K562 (cell line): Measurements from ENCODE around the gene NRXN3. TPM values are rescaled to one million over a fixed set of nuclear protein-coding genes. Genes with fewer than 3 reads are reported as not detected.

ENCODE experiments used
- ATAC-seq: fragments of 200-7000 bp; cut with Tn5 transposase; 3 replicates; pipeline ENCODE4 v1.9.1; 2020; ENCODE audit warnings: moderate library complexity
- BruUV-seq: library from RNA; stranded (reverse); fragments of 400-500 nt; replicated peaks from 2 replicates; lab custom pipeline; 2021; lab: Mats Ljungman, UMichigan
- CTCF ChIA-PET: fragments of 300-600 bp; formaldehyde crosslinking; extraction: SDS; loops from one replicate; lab custom pipeline; 2021; ENCODE audit warnings: low intra/inter-chr PET ratio; lab: Yijun Ruan, JAX
- POLR2A ChIA-PET: fragments of 300-600, 350-650 bp; sonication (Branson Sonifier 250); formaldehyde crosslinking; extraction: SDS; loops from one replicate; lab custom pipeline; 2021; ENCODE audit warnings: antibody characterized with exemption, inconsistent platforms; lab: Yijun Ruan, JAX
- DNase-seq, 4 experiments: peaks; one replicate each; pipeline versions ENCODE4 v3.0.0 to v3.0.0-alpha.2; 2011 to 2018; ENCODE audit warnings: low spot score in 3 of 4, mixed read lengths in 3 of 4; ENCODE audit errors: extremely low read depth in 1 of 4
- FAIRE-seq: peaks from 2 replicates; lab custom pipeline; 2011; peaks lifted over from hg19 to GRCh38; lab: Jason Lieb, UNC
- H2AFZ ChIP-seq: 2 replicates; pipeline ENCODE4 v1.6.0; 2011; ENCODE audit warnings: low read depth, low read length, control low read depth, inconsistent platforms
- H3K27ac ChIP-seq: fragments of 200-600 bp; 3 replicates; pipeline ENCODE4 v1.8.0; 2011; ENCODE audit warnings: low read depth, mild to moderate bottlenecking, control low read depth, inconsistent platforms, low read length, moderate library complexity, mixed read lengths; ENCODE audit errors: extremely low read depth
- H3K27me3 ChIP-seq, 2 experiments: fragments of 300-600 bp in 1 of 2; 2 replicates in 1 of 2; 3 replicates in 1 of 2; pipeline versions ENCODE4 v1.6.0 to v1.8.0; 2011; ENCODE audit warnings: inconsistent platforms in 2 of 2, low read length in 2 of 2, mild to moderate bottlenecking in 1 of 2, mixed read lengths in 1 of 2, moderate library complexity in 1 of 2; ENCODE audit not compliant: control insufficient read depth in 2 of 2, insufficient read depth in 2 of 2
- H3K36me3 ChIP-seq: fragments of 300-600 bp; 3 replicates; pipeline ENCODE4 v1.8.0; 2011; ENCODE audit warnings: mild to moderate bottlenecking, low read length, inconsistent platforms; ENCODE audit not compliant: control insufficient read depth, insufficient read depth
- H3K4me1 ChIP-seq, 2 experiments: fragments of 200-600 bp in 1 of 2; replicated peaks in 1 of 2; 2 replicates in 1 of 2; 3 replicates in 1 of 2; pipeline versions ENCODE4 v1.5.1 to v1.8.0; 2011; ENCODE audit warnings: inconsistent platforms in 2 of 2, low read length in 2 of 2, mild to moderate bottlenecking in 1 of 2, mixed read lengths in 1 of 2, moderate library complexity in 1 of 2; ENCODE audit not compliant: control insufficient read depth in 2 of 2, insufficient read depth in 2 of 2
- H3K4me2 ChIP-seq: 2 replicates; pipeline ENCODE4 v1.6.1; 2011; ENCODE audit warnings: low read length, control low read depth, inconsistent platforms, mixed read lengths; ENCODE audit not compliant: insufficient read depth
- H3K4me3 ChIP-seq: fragments of 200-600 bp; sonication (generic), shearing (Covaris generic); 2 replicates; pipeline ENCODE4 v1.5.1; 2016; ENCODE audit warnings: control low read depth, inconsistent platforms
- H3K79me2 ChIP-seq: fragments of 200-600 bp; 3 replicates; pipeline ENCODE4 v1.8.0; 2011; ENCODE audit warnings: low read length, inconsistent platforms; ENCODE audit not compliant: control insufficient read depth, insufficient read depth
- H3K9ac ChIP-seq, 2 experiments: 2 replicates each; pipeline versions ENCODE4 v1.6.0 to v1.6.1; 2011; ENCODE audit warnings: low read depth in 2 of 2, low read length in 2 of 2, control low read depth in 1 of 2, inconsistent platforms in 1 of 2, mild to moderate bottlenecking in 1 of 2, mixed read lengths in 1 of 2; ENCODE audit not compliant: insufficient read depth in 1 of 2
- H3K9me1 ChIP-seq: one replicate; pipeline ENCODE4 v1.6.0; 2011; ENCODE audit warnings: inconsistent platforms, mild to moderate bottlenecking, low read length, moderate library complexity; ENCODE audit not compliant: control insufficient read depth, insufficient read depth
- H3K9me3 ChIP-seq: replicated peaks from 2 replicates; pipeline ENCODE4 v1.5.1; 2011; ENCODE audit warnings: low read depth, low read length, inconsistent platforms; ENCODE audit not compliant: control insufficient read depth, insufficient read depth
- H4K20me1 ChIP-seq: replicated peaks from 2 replicates; pipeline ENCODE4 v1.6.1; 2011; ENCODE audit warnings: low read length, inconsistent platforms, mixed read lengths; ENCODE audit not compliant: control insufficient read depth, insufficient read depth
- AFF4 ChIP-seq: sonication (generic); formaldehyde crosslinking; IDR thresholded peaks from 2 replicates; pipeline ENCODE4 v1.8.0; 2023; ENCODE audit warnings: mild to moderate bottlenecking, missing genetic modification reagents
- EWSR1 ChIP-seq: fragments of 450-650 bp; IDR thresholded peaks from 2 replicates; pipeline ENCODE4 v1.6.1; 2018; ENCODE audit warnings: borderline replicate concordance, mild to moderate bottlenecking, low read depth, moderate library complexity; ENCODE audit not compliant: partially characterized antibody
- GATAD2A ChIP-seq: fragments of 450-650 bp; IDR thresholded peaks from 2 replicates; pipeline ENCODE4 v1.6.1; 2017
- HMBOX1 ChIP-seq: sonication (generic); IDR thresholded peaks from 2 replicates; pipeline ENCODE4 v1.6.1; 2016
- NR2C1 ChIP-seq, 2 experiments: fragments of 450-650 bp; IDR thresholded peaks; 2 replicates each; pipeline ENCODE4 v1.6.1; 2017; ENCODE audit warnings: mild to moderate bottlenecking in 2 of 2, antibody characterized with exemption in 1 of 2, inconsistent platforms in 1 of 2, missing compliant biosample characterization in 1 of 2, missing genetic modification characterization in 1 of 2
- NR2C2 ChIP-seq, 2 experiments: fragments of 200-800 bp in 1 of 2; sonication (Bioruptor generic) in 1 of 2; sonication (generic) in 1 of 2; formaldehyde crosslinking in 1 of 2; IDR thresholded peaks; 2 replicates each; pipeline versions ENCODE4 v1.6.1 to v1.8.0; 2016 to 2022; ENCODE audit warnings: mild to moderate bottlenecking in 1 of 2, missing compliant biosample characterization in 1 of 2, missing genetic modification characterization in 1 of 2, missing genetic modification reagents in 1 of 2
- TGIF2 ChIP-seq: sonication (generic); formaldehyde crosslinking; IDR thresholded peaks from 2 replicates; pipeline ENCODE4 v1.8.1; 2022; ENCODE audit warnings: mild to moderate bottlenecking, missing genetic modification reagents, moderate library complexity
- TOE1 ChIP-seq, 2 experiments: fragments of 450-650 bp in 1 of 2; sonication (generic) in 1 of 2; formaldehyde crosslinking in 1 of 2; IDR thresholded peaks; 2 replicates each; pipeline versions ENCODE4 v1.7.1 to v1.8.0; 2016 to 2022; ENCODE audit warnings: borderline replicate concordance in 2 of 2, mild to moderate bottlenecking in 2 of 2, antibody characterized with exemption in 1 of 2, inconsistent platforms in 1 of 2, low read depth in 1 of 2, missing genetic modification reagents in 1 of 2, moderate library complexity in 1 of 2
- ZBTB2 ChIP-seq: fragments of 450-650 bp; IDR thresholded peaks from 2 replicates; pipeline ENCODE4 v1.6.1; 2016; ENCODE audit warnings: antibody characterized with exemption
- ZNF764 ChIP-seq: fragments of 250-450 bp; sonication (Bioruptor Pico); IDR thresholded peaks from 2 replicates; pipeline ENCODE4 v1.4.0; 2020; ENCODE audit warnings: low read depth, mild to moderate bottlenecking, moderate library complexity
- ZNF778 ChIP-seq: fragments of 450-650 bp; formaldehyde crosslinking; IDR thresholded peaks from 2 replicates; pipeline ENCODE4 v1.4.0; 2020; ENCODE audit warnings: mild to moderate bottlenecking, moderate library complexity
- ZZZ3 ChIP-seq: fragments of 450-650 bp; IDR thresholded peaks from 2 replicates; pipeline ENCODE4 v1.6.1; 2016; ENCODE audit warnings: antibody characterized with exemption, mild to moderate bottlenecking, moderate library complexity
- WGBS: fragments of 100-300 bp; shearing (Covaris generic); methylation state at CpG from one replicate; pipeline ENCODE4 v1.1.6; 2016; ENCODE audit warnings: low coverage, mixed read lengths; ENCODE audit not compliant: insufficient coverage; ENCODE audit errors: missing lambda C conversion rate; 5-methylcytosine and 5-hydroxymethylcytosine counted together
- in situ Hi-C: fragments of 300-500 bp; cut with MboI; formaldehyde crosslinking; loops from 4 replicates; pipeline ENCODE4 v1.15.0; 2018; ENCODE audit warnings: inconsistent platforms, mixed read lengths
- intact Hi-C: fragments of 100-400 bp; cut with micrococcal nuclease; formaldehyde crosslinking; loops from 2 replicates; pipeline ENCODE4 v1.14.2; 2022
- polyA plus RNA-seq, 8 experiments: library from polyadenylated mRNA; depleted of rRNA in 4 of 8; stranded (reverse) in 5 of 8; unstranded in 3 of 8; fragments of >200 nt; fragmentation: Nextera tagmentation in 2 of 8; fragmentation: Illumina TruSeq in 1 of 8; extraction: Ambion mirVana in 2 of 8; extraction: Trizol in 1 of 8; gene quantifications; 2 replicates each; pipeline versions ENCODE4 v1.2.1 to v1.2.3, GENCODE V29; 2011 to 2014; ENCODE audit warnings: inconsistent platforms in 1 of 8, missing spikeins in 1 of 8
- total RNA-seq, 7 experiments: library from RNA; depleted of rRNA in 6 of 7; stranded (reverse); fragments of >200 nt in 6 of 7; fragmentation: Illumina TruSeq in 2 of 7; extraction: Trizol in 2 of 7; gene quantifications; 2 replicates each; pipeline versions ENCODE4 v1.2.1 to v1.2.3, GENCODE V29; 2011 to 2021; ENCODE audit warnings: low replicate concordance in 1 of 7

Gene NRXN3
- total and polyA plus RNA-seq, 9 of the 15 experiments (the other 6 are each of a cell fraction or from before 2014, with no cell fraction given), result 0.09 TPM; not detected in 8

GRCh38 chr14:79480212-79480611 is 1310.0 kb downstream of the NRXN3 start:
- H3K79me2 ChIP-seq, result no peaks in the 10 kb centered on the region
- no peaks in the 10 kb centered on the region; the same call in 1 of the 2 replicates for H3K9me3 ChIP-seq
- no peak overlapping the region for H3K9ac ChIP-seq
- H3K4me2 ChIP-seq, result no peak overlapping the region
- CTCF ChIA-PET, result no interaction called here
- POLR2A ChIA-PET, result interaction anchor here (0.7 kb wide), 1 partner anchor 488 kb away, joined by 3 read pairs; no protein-coding TSS in a partner anchor
- no peaks in the 10 kb centered on the region for H3K4me1 ChIP-seq
- no peak for ATAC-seq
- H2AFZ ChIP-seq, result no peak overlapping the region
- WGBS, result 1% methylated on average over 5 of the region's 5 CpGs
- no peaks in the 10 kb centered on the region for H4K20me1 ChIP-seq
- no peak for FAIRE-seq
- no peak for DNase-seq
- in situ Hi-C loops (no loop called here), intact Hi-C loops (no loop called here)
- no peak overlapping the region for H3K4me3 ChIP-seq
- no peak overlapping the region for H3K27ac ChIP-seq
- H3K27me3 ChIP-seq, result no peaks in the 10 kb centered on the region
- no peaks in the 10 kb centered on the region for H3K36me3 ChIP-seq
- BruUV-seq, result no TSS peak
- H3K9me1 ChIP-seq, result no peaks in the 10 kb centered on the region
- TF ChIP-seq ZBTB2 (no peak), NR2C2 (CRISPR knock-in tag; IDR thresholded peaks at IDR 0.05) (no peak), NR2C2 (tag; IDR thresholded peaks at IDR 0.05) (no peak), HMBOX1 (no peak), ZZZ3 (no peak), NR2C1 (IDR thresholded peaks at IDR 0.05) (no peak), NR2C1 (tag; IDR thresholded peaks at IDR 0.05) (no peak), TOE1 (IDR thresholded peaks at IDR 0.05; ENCODE audit: borderline replicate concordance) (no peak), TOE1 (CRISPR knock-in tag; IDR thresholded peaks at IDR 0.05; ENCODE audit: borderline replicate concordance, low read depth) (no peak), EWSR1 (no peak), ZNF764 (CRISPR knock-in tag) (no peak), TGIF2 (CRISPR knock-in tag) (no peak), GATAD2A (no peak), AFF4 (CRISPR knock-in tag) (no peak), ZNF778 (CRISPR knock-in tag) (no peak)
